WTC11 (cell line): ENCODE results near the gene CENPT. TPM values are rescaled to one million over a fixed set of nuclear protein-coding genes. Genes with fewer than 3 reads are reported as not detected.

ENCODE experiments used
- ATAC-seq: fragments of 200-7000 bp; cut with Tn5 transposase; 2 replicates; pipeline ENCODE4 v1.10.0; 2021; ENCODE audit warnings: mild to moderate bottlenecking, moderate library complexity
- CTCF ChIA-PET: fragments of 300-600 bp; sonication (Branson Sonifier 250); formaldehyde crosslinking; loops from one replicate; lab custom pipeline; 2021; ENCODE audit warnings: antibody characterized with exemption; lab: Charles Lee
- POLR2A ChIA-PET: fragments of 350-600 bp; sonication (Branson Sonifier 250); formaldehyde crosslinking; loops from one replicate; lab custom pipeline; 2021; ENCODE audit warnings: antibody characterized with exemption; lab: Charles Lee
- DNase-seq: peaks from one replicate; pipeline ENCODE4 v3.0.0; 2021; ENCODE audit warnings: low spot score
- H3K27ac Mint-ChIP-seq: 2 replicates; pipeline ENCODE4 v1.8.0; 2021; ENCODE audit warnings: mixed read lengths
- H3K27me3 Mint-ChIP-seq: 2 replicates; pipeline ENCODE4 v1.8.0; 2021; ENCODE audit warnings: low read depth, mild to moderate bottlenecking, moderate library complexity, mixed read lengths
- H3K36me3 Mint-ChIP-seq: 2 replicates; pipeline ENCODE4 v1.8.0; 2021; ENCODE audit warnings: mixed read lengths
- H3K4me1 Mint-ChIP-seq: 2 replicates; pipeline ENCODE4 v1.8.0; 2022; ENCODE audit warnings: mixed read lengths
- H3K4me3 Mint-ChIP-seq: 2 replicates; pipeline ENCODE4 v1.8.0; 2021; ENCODE audit warnings: mild to moderate bottlenecking, moderate library complexity, mixed read lengths
- H3K9me3 Mint-ChIP-seq: 2 replicates; pipeline ENCODE4 v1.8.0; 2021; ENCODE audit warnings: mixed read lengths
- AFF4 ChIP-seq: sonication (generic); formaldehyde crosslinking; IDR thresholded peaks from 2 replicates; pipeline ENCODE4 v1.8.1; 2023; ENCODE audit warnings: mild to moderate bottlenecking, missing genetic modification reagents, borderline replicate concordance
- ATF3 ChIP-seq: sonication (generic); formaldehyde crosslinking; conservative IDR thresholded peaks from 2 replicates; pipeline ENCODE4 v1.8.1; 2022; ENCODE audit warnings: mild to moderate bottlenecking, missing genetic modification reagents
- ATF6 ChIP-seq: sonication (generic); formaldehyde crosslinking; IDR thresholded peaks from 2 replicates; pipeline ENCODE4 v1.8.1; 2023; ENCODE audit warnings: mild to moderate bottlenecking, missing genetic modification reagents
- ERG ChIP-seq: fragments of 250-450 bp; sonication (Bioruptor Pico); IDR thresholded peaks from 2 replicates; pipeline ENCODE4 v1.8.0; 2021; ENCODE audit warnings: mild to moderate bottlenecking
- FOXP1 ChIP-seq: sonication (generic); formaldehyde crosslinking; IDR thresholded peaks from 2 replicates; pipeline ENCODE4 v1.8.0; 2022; ENCODE audit warnings: missing genetic modification reagents, mild to moderate bottlenecking, moderate library complexity, borderline replicate concordance
- GRHL2 ChIP-seq: fragments of 250-450 bp; sonication (Bioruptor Pico); IDR thresholded peaks from 2 replicates; pipeline ENCODE4 v1.8.0; 2022; ENCODE audit warnings: mild to moderate bottlenecking, moderate library complexity; ENCODE audit not compliant: insufficient replicate concordance, severe bottlenecking
- HMGA2 ChIP-seq: fragments of 250-450 bp; sonication (Bioruptor Pico); IDR thresholded peaks from 2 replicates; pipeline ENCODE4 v1.4.0; 2021; ENCODE audit warnings: mild to moderate bottlenecking, moderate library complexity
- JUN ChIP-seq: sonication (generic); formaldehyde crosslinking; IDR thresholded peaks from 2 replicates; pipeline ENCODE4 v1.8.0; 2023; ENCODE audit warnings: mild to moderate bottlenecking, missing genetic modification reagents
- NR2C2 ChIP-seq: sonication (generic); formaldehyde crosslinking; IDR thresholded peaks from 2 replicates; pipeline ENCODE4 v1.8.0; 2022; ENCODE audit warnings: mild to moderate bottlenecking, missing genetic modification reagents
- PREB ChIP-seq: sonication (generic); formaldehyde crosslinking; IDR thresholded peaks from 2 replicates; pipeline ENCODE4 v1.8.1; 2022; ENCODE audit warnings: mild to moderate bottlenecking, missing genetic modification reagents, moderate library complexity, borderline replicate concordance
- USF2 ChIP-seq: sonication (generic); formaldehyde crosslinking; IDR thresholded peaks from 2 replicates; pipeline ENCODE4 v1.8.1; 2023; ENCODE audit warnings: mild to moderate bottlenecking, missing genetic modification reagents, moderate library complexity
- ZBTB21 ChIP-seq: sonication (generic); formaldehyde crosslinking; IDR thresholded peaks from 2 replicates; pipeline ENCODE4 v1.8.1; 2023; ENCODE audit warnings: mild to moderate bottlenecking, missing genetic modification reagents, borderline replicate concordance
- ZNF263 ChIP-seq: sonication (generic); formaldehyde crosslinking; IDR thresholded peaks from 2 replicates; pipeline ENCODE4 v1.8.1; 2022; ENCODE audit warnings: low read depth, mild to moderate bottlenecking, moderate library complexity, missing genetic modification reagents
- ZNF396 ChIP-seq: fragments of 250-450 bp; sonication (Bioruptor Pico); IDR thresholded peaks from 2 replicates; pipeline ENCODE4 v1.8.0; 2021; ENCODE audit warnings: mild to moderate bottlenecking, moderate library complexity, borderline replicate concordance
- total RNA-seq: library from RNA; stranded (reverse); gene quantifications from 3 replicates; pipeline ENCODE4 v1.2.3, GENCODE V29; 2021
- TF ChIP-seq, protein P1 (sequence below): fragments of 200-600 bp; IDR thresholded peaks from 2 replicates; pipeline ENCODE4 v1.8.0; 2022; ENCODE audit warnings: antibody characterized with exemption
- TF ChIP-seq, protein P2 (sequence below): fragments of 250-450 bp; sonication (Bioruptor Pico); IDR thresholded peaks from 2 replicates; pipeline ENCODE4 v1.9.0; 2021; ENCODE audit warnings: mild to moderate bottlenecking
- TF ChIP-seq, protein P3 (sequence below): sonication (generic); formaldehyde crosslinking; IDR thresholded peaks from 2 replicates; pipeline ENCODE4 v1.8.0; 2022; ENCODE audit warnings: mild to moderate bottlenecking, missing genetic modification reagents

Gene CENPT
- total RNA-seq, 1 experiment from 2014 or later, result 58.3 TPM

GRCh38 chr16:67877064-67877463 is 29.6 kb upstream of the CENPT start:
- POLR2A ChIA-PET, result no interaction called here
- Mint-ChIP-seq H3K27me3 (no peaks in the 10 kb centered on the region), H3K4me3 (no peak overlapping the region), H3K27ac (no peak overlapping the region)
- TF ChIP-seq, protein P1, sequence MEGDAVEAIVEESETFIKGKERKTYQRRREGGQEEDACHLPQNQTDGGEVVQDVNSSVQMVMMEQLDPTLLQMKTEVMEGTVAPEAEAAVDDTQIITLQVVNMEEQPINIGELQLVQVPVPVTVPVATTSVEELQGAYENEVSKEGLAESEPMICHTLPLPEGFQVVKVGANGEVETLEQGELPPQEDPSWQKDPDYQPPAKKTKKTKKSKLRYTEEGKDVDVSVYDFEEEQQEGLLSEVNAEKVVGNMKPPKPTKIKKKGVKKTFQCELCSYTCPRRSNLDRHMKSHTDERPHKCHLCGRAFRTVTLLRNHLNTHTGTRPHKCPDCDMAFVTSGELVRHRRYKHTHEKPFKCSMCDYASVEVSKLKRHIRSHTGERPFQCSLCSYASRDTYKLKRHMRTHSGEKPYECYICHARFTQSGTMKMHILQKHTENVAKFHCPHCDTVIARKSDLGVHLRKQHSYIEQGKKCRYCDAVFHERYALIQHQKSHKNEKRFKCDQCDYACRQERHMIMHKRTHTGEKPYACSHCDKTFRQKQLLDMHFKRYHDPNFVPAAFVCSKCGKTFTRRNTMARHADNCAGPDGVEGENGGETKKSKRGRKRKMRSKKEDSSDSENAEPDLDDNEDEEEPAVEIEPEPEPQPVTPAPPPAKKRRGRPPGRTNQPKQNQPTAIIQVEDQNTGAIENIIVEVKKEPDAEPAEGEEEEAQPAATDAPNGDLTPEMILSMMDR, result no peak
- no peak for TF ChIP-seq ATF6
- TF ChIP-seq JUN (CRISPR knock-in tag), result no peak
- no peak for TF ChIP-seq USF2
- no peak for TF ChIP-seq FOXP1
- no peak for TF ChIP-seq PREB
- TF ChIP-seq HMGA2 (CRISPR knock-in tag), result no peak
- no peak for TF ChIP-seq ATF3 (CRISPR knock-in tag)
- TF ChIP-seq ERG (CRISPR knock-in tag), result no peak
- TF ChIP-seq ZBTB21, result no peak
- TF ChIP-seq ZNF396 (CRISPR knock-in tag), result no peak
- TF ChIP-seq, all 79 proteins: peak for 0
- Mint-ChIP-seq H3K36me3 (peaks cover 49% of the 10 kb centered on the region), H3K9me3 (no peaks in the 10 kb centered on the region), H3K4me1 (peaks cover 15% of the 10 kb centered on the region)
- CTCF ChIA-PET, result interaction anchor here (1.3 kb wide), 1 partner anchor 60 kb away, joined by 4 read pairs; no protein-coding TSS in a partner anchor
- no peak for ATAC-seq
- DNase-seq, result no peak

GRCh38 chr16:67874372-67874771 is 26.9 kb upstream of the CENPT start:
- CTCF ChIA-PET, result interaction anchor here (1.4 to 3.2 kb wide), 3 partner anchors 10 to 68 kb away, joined by 5 to 29 read pairs (median 20); partner anchors contain the start of gene NRN1L
- ATAC-seq (no peak), DNase-seq (no peak)
- Mint-ChIP-seq H3K4me3 (peak overlapping the region; percentile 92), H3K9me3 (no peaks in the 10 kb centered on the region), H3K36me3 (peaks cover 42% of the 10 kb centered on the region), H3K27me3 (no peaks in the 10 kb centered on the region), H3K4me1 (peaks cover 15% of the 10 kb centered on the region), H3K27ac (no peak overlapping the region)
- POLR2A ChIA-PET, result interaction anchor here (0.5 kb wide), 1 partner anchor 191 kb away, joined by 4 read pairs; no protein-coding TSS in a partner anchor
- no peak for TF ChIP-seq PREB
- TF ChIP-seq ZNF263 (CRISPR knock-in tag), result no peak
- TF ChIP-seq, protein P2, sequence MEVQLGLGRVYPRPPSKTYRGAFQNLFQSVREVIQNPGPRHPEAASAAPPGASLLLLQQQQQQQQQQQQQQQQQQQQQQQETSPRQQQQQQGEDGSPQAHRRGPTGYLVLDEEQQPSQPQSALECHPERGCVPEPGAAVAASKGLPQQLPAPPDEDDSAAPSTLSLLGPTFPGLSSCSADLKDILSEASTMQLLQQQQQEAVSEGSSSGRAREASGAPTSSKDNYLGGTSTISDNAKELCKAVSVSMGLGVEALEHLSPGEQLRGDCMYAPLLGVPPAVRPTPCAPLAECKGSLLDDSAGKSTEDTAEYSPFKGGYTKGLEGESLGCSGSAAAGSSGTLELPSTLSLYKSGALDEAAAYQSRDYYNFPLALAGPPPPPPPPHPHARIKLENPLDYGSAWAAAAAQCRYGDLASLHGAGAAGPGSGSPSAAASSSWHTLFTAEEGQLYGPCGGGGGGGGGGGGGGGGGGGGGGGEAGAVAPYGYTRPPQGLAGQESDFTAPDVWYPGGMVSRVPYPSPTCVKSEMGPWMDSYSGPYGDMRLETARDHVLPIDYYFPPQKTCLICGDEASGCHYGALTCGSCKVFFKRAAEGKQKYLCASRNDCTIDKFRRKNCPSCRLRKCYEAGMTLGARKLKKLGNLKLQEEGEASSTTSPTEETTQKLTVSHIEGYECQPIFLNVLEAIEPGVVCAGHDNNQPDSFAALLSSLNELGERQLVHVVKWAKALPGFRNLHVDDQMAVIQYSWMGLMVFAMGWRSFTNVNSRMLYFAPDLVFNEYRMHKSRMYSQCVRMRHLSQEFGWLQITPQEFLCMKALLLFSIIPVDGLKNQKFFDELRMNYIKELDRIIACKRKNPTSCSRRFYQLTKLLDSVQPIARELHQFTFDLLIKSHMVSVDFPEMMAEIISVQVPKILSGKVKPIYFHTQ (CRISPR knock-in tag), result no peak
- no peak for TF ChIP-seq GRHL2 (CRISPR knock-in tag)
- TF ChIP-seq AFF4, result no peak
- TF ChIP-seq HMGA2 (CRISPR knock-in tag), result no peak
- TF ChIP-seq, protein P3, sequence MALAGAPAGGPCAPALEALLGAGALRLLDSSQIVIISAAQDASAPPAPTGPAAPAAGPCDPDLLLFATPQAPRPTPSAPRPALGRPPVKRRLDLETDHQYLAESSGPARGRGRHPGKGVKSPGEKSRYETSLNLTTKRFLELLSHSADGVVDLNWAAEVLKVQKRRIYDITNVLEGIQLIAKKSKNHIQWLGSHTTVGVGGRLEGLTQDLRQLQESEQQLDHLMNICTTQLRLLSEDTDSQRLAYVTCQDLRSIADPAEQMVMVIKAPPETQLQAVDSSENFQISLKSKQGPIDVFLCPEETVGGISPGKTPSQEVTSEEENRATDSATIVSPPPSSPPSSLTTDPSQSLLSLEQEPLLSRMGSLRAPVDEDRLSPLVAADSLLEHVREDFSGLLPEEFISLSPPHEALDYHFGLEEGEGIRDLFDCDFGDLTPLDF (CRISPR knock-in tag), result no peak
- no peak for TF ChIP-seq NR2C2
